Activated CD8-positive, alpha-beta memory T cell treated with anti-CD3 and anti-CD28 coated beads for 4 hours (primary cell): ENCODE results near the gene FIGLA.

ENCODE experiments used
- DNase-seq, 2 donors: peaks; one replicate each; pipeline ENCODE4 v3.0.0-alpha.2; 2020; ENCODE audit warnings: low read depth in 2 of 2

FIGLA gene

GRCh38 chr2:70790136-70790828 is at the start of gene FIGLA:
TSS of gene FIGLA (minus strand) at chr2:70790643. CDS start at chr2:70790638, 5 bp downstream.
- no peak for DNase-seq

- DNase-seq = no peak
Measured at GRCh38 chr2:70837980-70838925, 47.8 kb upstream of the FIGLA start.

GRCh38 chr2:70835643-70836042 is 45.2 kb upstream of the FIGLA start, which contains the start of gene CD207:
TSS of gene CD207 (minus strand) at chr2:70835816. CDS start at chr2:70835776, 40 bp downstream.
- DNase-seq = no peak

- DNase-seq = no peak
Measured at GRCh38 chr2:70834881-70835280, 44.4 kb upstream of the FIGLA start.

GRCh38 chr2:70834106-70834505 is 43.7 kb upstream of the FIGLA start:
- no peak for DNase-seq

- DNase-seq = no peak
Measured at GRCh38 chr2:70833246-70833645, 42.8 kb upstream of the FIGLA start.

GRCh38 chr2:70832386-70832785 is 41.9 kb upstream of the FIGLA start:
- DNase-seq = no peak

- no peak for DNase-seq
Measured at GRCh38 chr2:70831861-70832260, 41.4 kb upstream of the FIGLA start.

GRCh38 chr2:70830366-70830765 is 39.9 kb upstream of the FIGLA start:
- no peak for DNase-seq

- no peak for DNase-seq
Measured at GRCh38 chr2:70829916-70830315, 39.5 kb upstream of the FIGLA start.

- DNase-seq = no peak
Measured at GRCh38 chr2:70828914-70829824, 38.7 kb upstream of the FIGLA start.

GRCh38 chr2:70828115-70828514 is 37.7 kb upstream of the FIGLA start:
- DNase-seq = no peak

GRCh38 chr2:70827388-70827787 is 36.9 kb upstream of the FIGLA start:
- no peak for DNase-seq

GRCh38 chr2:70826696-70827350 is 36.4 kb upstream of the FIGLA start:
- no peak for DNase-seq

- no peak for DNase-seq
Measured at GRCh38 chr2:70823249-70823648, 32.8 kb upstream of the FIGLA start.

GRCh38 chr2:70822843-70823242 is 32.4 kb upstream of the FIGLA start:
- DNase-seq = no peak

GRCh38 chr2:70820499-70820898 is 30.1 kb upstream of the FIGLA start, which contains the start of gene CLEC4F:
TSS of gene CLEC4F (minus strand) at chr2:70820599. CDS start at chr2:70820523, 76 bp downstream.
- DNase-seq = no peak

- no peak for DNase-seq
Measured at GRCh38 chr2:70817284-70817954, 27.0 kb upstream of the FIGLA start.

GRCh38 chr2:70816726-70817125 is 26.3 kb upstream of the FIGLA start:
- DNase-seq = no peak
